Measurements from ENCODE around the gene GOPC.
"Not testable (repeated sequence)": the region's sequence is repeated elsewhere in the genome, so short reads cannot be mapped to it uniquely, and the experiment has no call there.

DNA sequence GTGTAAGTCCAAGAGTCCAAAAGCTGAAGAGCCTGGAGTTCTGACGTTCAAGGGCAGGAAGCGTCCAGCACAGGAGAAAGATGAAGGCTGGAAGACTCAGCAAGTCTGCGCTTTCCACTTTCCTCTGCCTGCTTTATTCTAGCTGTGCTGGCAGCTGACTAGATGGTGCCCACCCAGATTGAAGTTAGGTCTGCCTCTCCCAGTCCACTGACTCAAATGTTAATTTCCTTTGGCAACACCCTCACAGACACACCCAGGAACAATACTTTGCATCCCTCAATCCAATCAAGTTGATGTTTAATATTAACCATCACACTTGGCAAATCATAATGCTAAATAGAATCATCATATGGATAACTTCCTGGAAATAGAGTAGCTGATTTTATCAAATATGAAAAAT lies 49.7 kb upstream of the GOPC start:
- TF ChIP-seq, protein P1, sequence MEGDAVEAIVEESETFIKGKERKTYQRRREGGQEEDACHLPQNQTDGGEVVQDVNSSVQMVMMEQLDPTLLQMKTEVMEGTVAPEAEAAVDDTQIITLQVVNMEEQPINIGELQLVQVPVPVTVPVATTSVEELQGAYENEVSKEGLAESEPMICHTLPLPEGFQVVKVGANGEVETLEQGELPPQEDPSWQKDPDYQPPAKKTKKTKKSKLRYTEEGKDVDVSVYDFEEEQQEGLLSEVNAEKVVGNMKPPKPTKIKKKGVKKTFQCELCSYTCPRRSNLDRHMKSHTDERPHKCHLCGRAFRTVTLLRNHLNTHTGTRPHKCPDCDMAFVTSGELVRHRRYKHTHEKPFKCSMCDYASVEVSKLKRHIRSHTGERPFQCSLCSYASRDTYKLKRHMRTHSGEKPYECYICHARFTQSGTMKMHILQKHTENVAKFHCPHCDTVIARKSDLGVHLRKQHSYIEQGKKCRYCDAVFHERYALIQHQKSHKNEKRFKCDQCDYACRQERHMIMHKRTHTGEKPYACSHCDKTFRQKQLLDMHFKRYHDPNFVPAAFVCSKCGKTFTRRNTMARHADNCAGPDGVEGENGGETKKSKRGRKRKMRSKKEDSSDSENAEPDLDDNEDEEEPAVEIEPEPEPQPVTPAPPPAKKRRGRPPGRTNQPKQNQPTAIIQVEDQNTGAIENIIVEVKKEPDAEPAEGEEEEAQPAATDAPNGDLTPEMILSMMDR (IDR thresholded peaks at IDR 0.05) = not testable (repeated sequence)
- TF ChIP-seq POLR2AphosphoS5 (IDR thresholded peaks at IDR 0.05) = not testable (repeated sequence)

Data from breast epithelium (tissue), 3 donors.